OCI-LY7 (cell line): ENCODE data around the gene SHISA4. TPM values are rescaled to one million over a fixed set of nuclear protein-coding genes. Genes with fewer than 3 reads are reported as not detected.

ENCODE experiments used
- BruUV-seq: library from RNA; stranded (reverse); fragments of 400-500 nt; replicated peaks from 2 replicates; lab custom pipeline; 2021; lab: Mats Ljungman, UMichigan
- CTCF ChIA-PET: fragments of 300-600 bp; sonication (Branson Sonifier 250); formaldehyde crosslinking; loops from one replicate; lab custom pipeline; 2022; ENCODE audit warnings: antibody characterized with exemption; ENCODE audit not compliant: unreplicated experiment; lab: Charles Lee
- POLR2A ChIA-PET: fragments of 300-600 bp; sonication (Branson Sonifier 250); formaldehyde crosslinking; loops from one replicate; lab custom pipeline; 2022; ENCODE audit warnings: antibody characterized with exemption; lab: Charles Lee
- DNase-seq: peaks from one replicate; pipeline ENCODE4 v3.0.0-alpha.2; 2015; ENCODE audit warnings: low spot score
- H2AFZ ChIP-seq: fragments of 200-600 bp; sonication (generic), shearing (Covaris generic); 2 replicates; pipeline ENCODE4 v1.6.1; 2014; ENCODE audit warnings: mild to moderate bottlenecking, antibody characterized with exemption, low read length, moderate library complexity
- H3K27ac ChIP-seq: fragments of 200-600 bp; sonication (generic); 2 replicates; pipeline ENCODE4 v1.5.1; 2014; ENCODE audit warnings: mixed run types, low read depth, mild to moderate bottlenecking, moderate library complexity, low read length, inconsistent platforms; ENCODE audit not compliant: poor library complexity, severe bottlenecking
- H3K36me3 ChIP-seq: fragments of 200-600 bp; sonication (generic); 2 replicates; pipeline ENCODE4 v1.6.1; 2014; ENCODE audit warnings: mild to moderate bottlenecking, antibody characterized with exemption, low read length, moderate library complexity, mixed read lengths; ENCODE audit not compliant: insufficient read depth
- H3K4me1 ChIP-seq: fragments of 200-600 bp; sonication (generic); 2 replicates; pipeline ENCODE4 v1.5.1; 2014; ENCODE audit warnings: mild to moderate bottlenecking, low read length; ENCODE audit not compliant: insufficient read depth, poor library complexity, severe bottlenecking
- H3K4me2 ChIP-seq: fragments of 200-600 bp; sonication (generic); 2 replicates; pipeline ENCODE4 v1.6.1; 2014; ENCODE audit warnings: mild to moderate bottlenecking, low read length
- H3K4me3 ChIP-seq: fragments of 200-600 bp; sonication (generic); 2 replicates; pipeline ENCODE4 v1.5.1; 2014; ENCODE audit warnings: mild to moderate bottlenecking, low read depth, low read length; ENCODE audit not compliant: poor library complexity, severe bottlenecking
- H3K79me2 ChIP-seq: fragments of 200-600 bp; sonication (generic); 2 replicates; pipeline ENCODE4 v1.6.1; 2016; ENCODE audit warnings: low read depth, mild to moderate bottlenecking, low read length, moderate library complexity, mixed read lengths; ENCODE audit not compliant: insufficient read depth
- H3K9me2 ChIP-seq: fragments of 200-600 bp; sonication (generic); 2 replicates; pipeline ENCODE4 v1.6.1; 2016; ENCODE audit warnings: mild to moderate bottlenecking, low read length, mixed read lengths; ENCODE audit not compliant: insufficient read depth
- H3K9me3 ChIP-seq: fragments of 200-600 bp; sonication (generic); 2 replicates; pipeline ENCODE4 v1.6.1; 2014; ENCODE audit warnings: mild to moderate bottlenecking, mixed run types, low read length, mixed read lengths
- H4K20me1 ChIP-seq: fragments of 200-600 bp; sonication (generic); 2 replicates; pipeline ENCODE4 v1.6.1; 2014; ENCODE audit warnings: mild to moderate bottlenecking, antibody characterized with exemption, low read length, moderate library complexity, mixed read lengths; ENCODE audit not compliant: insufficient read depth
- EZH2phosphoT487 ChIP-seq: fragments of 200-600 bp; sonication (generic); IDR thresholded peaks from 2 replicates; pipeline ENCODE4 v1.6.1; 2018; ENCODE audit warnings: low read depth, borderline replicate concordance, mild to moderate bottlenecking, mixed run types, antibody characterized with exemption, low read length, moderate library complexity, mixed read lengths
- intact Hi-C: fragments of 100-400 bp; cut with micrococcal nuclease; formaldehyde crosslinking; loops from one replicate; pipeline ENCODE4 v1.10.0; 2022; ENCODE audit not compliant: unreplicated experiment
- total RNA-seq, 2 experiments: library from RNA; depleted of rRNA in 1 of 2; stranded (reverse); fragments of >200 nt in 1 of 2; shearing (Covaris generic) in 1 of 2; gene quantifications; 2 replicates each; pipeline ENCODE4 v1.2.3, GENCODE V29; 2014 to 2022
- TF ChIP-seq, protein P1 (sequence below): fragments of 200-600 bp; sonication (generic); conservative IDR thresholded peaks from 2 replicates; pipeline ENCODE4 v1.5.1; 2014; ENCODE audit warnings: mild to moderate bottlenecking, antibody characterized with exemption, low read length, moderate library complexity, mixed read lengths

SHISA4 gene
- total RNA-seq, 2 experiments from 2014 or later, result not detected

- no peak overlapping the region for H2AFZ ChIP-seq
- no peaks in the 10 kb centered on the region for H3K9me2 ChIP-seq
- H3K4me2 ChIP-seq, result no peak overlapping the region
- no peaks in the 10 kb centered on the region for H3K36me3 ChIP-seq
- no TSS peak for BruUV-seq
- CTCF ChIA-PET, result interaction anchor here (1.0 to 1.6 kb wide), 6 partner anchors 14 to 78 kb away, joined by 3 to 8 read pairs (median 4); no protein-coding TSS in a partner anchor
- no peak for DNase-seq
- no peaks in the 10 kb centered on the region for H3K4me1 ChIP-seq
- H3K9me3 ChIP-seq, result no peaks in the 10 kb centered on the region
- no peak overlapping the region for H3K27ac ChIP-seq
- no peaks in the 10 kb centered on the region for H4K20me1 ChIP-seq
- H3K79me2 ChIP-seq, result no peaks in the 10 kb centered on the region
- POLR2A ChIA-PET, result interaction anchor here (0.6 to 1.7 kb wide), 5 partner anchors 8 to 69 kb away, joined by 3 to 5 read pairs (median 4); no protein-coding TSS in a partner anchor
- intact Hi-C loops, result loop anchor here (10.0 kb wide), 1 partner anchor 220 kb away; no protein-coding TSS in a partner anchor
- H3K4me3 ChIP-seq, result no peak overlapping the region
- no peak for TF ChIP-seq EZH2phosphoT487
- TF ChIP-seq, protein P1, sequence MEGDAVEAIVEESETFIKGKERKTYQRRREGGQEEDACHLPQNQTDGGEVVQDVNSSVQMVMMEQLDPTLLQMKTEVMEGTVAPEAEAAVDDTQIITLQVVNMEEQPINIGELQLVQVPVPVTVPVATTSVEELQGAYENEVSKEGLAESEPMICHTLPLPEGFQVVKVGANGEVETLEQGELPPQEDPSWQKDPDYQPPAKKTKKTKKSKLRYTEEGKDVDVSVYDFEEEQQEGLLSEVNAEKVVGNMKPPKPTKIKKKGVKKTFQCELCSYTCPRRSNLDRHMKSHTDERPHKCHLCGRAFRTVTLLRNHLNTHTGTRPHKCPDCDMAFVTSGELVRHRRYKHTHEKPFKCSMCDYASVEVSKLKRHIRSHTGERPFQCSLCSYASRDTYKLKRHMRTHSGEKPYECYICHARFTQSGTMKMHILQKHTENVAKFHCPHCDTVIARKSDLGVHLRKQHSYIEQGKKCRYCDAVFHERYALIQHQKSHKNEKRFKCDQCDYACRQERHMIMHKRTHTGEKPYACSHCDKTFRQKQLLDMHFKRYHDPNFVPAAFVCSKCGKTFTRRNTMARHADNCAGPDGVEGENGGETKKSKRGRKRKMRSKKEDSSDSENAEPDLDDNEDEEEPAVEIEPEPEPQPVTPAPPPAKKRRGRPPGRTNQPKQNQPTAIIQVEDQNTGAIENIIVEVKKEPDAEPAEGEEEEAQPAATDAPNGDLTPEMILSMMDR, result no peak
Observed at GRCh38 chr1:201895120-201895665, 6.5 kb downstream of the SHISA4 start.

DNA sequence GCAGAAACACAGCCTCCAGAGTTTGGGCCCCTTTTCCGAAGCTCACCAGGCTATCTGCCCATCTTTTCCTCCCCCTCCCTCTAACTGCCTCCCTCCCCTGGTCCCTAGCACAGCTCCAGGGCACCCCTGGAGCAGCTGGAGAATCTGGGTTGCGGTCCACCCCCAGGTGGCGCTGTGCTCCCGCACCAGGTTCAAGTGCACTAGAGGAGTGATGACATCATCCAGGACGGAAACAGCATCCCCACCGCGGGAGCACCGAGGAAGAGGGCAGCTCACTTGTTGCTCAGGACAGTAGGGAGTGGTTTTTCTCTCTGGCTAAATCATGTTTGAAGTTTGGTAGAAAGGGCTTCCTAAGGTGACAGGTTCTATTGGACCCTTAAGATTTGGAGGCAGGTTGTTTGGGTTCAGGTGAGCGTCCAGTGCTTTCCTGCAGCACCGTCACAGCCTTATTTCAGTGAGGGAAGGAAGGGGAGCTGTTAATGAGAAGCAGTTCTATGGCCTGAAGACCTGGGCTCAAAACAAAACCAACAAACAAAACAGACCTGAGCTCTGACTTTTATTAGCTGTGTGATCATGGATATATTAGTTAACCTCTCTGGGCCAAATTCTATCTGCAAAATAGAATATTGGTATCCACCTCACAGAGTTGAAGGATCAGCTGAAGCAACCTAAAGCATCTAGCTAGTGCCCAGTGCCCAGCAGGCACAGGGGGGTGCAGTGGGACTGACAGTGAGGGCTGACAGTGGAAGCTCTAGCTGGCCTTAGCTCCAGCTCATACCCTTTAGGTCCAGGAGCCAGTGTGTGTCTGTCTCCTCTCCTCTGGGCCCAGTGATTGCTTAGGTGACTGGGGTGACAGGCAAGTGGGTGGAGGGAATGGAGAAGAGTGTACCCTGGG is 7.5 kb downstream of the SHISA4 start:
- H3K9me3 ChIP-seq, result no peaks in the 10 kb centered on the region
- no peaks in the 10 kb centered on the region for H3K36me3 ChIP-seq
- no peak overlapping the region for H3K27ac ChIP-seq
- intact Hi-C loops, result loop anchor here (1.0 to 10.0 kb wide), 2 partner anchors 76 to 219 kb away; no protein-coding TSS in a partner anchor
- no TSS peak for BruUV-seq
- TF ChIP-seq EZH2phosphoT487, result no peak
- TF ChIP-seq, protein P1, result peak; percentile 99
- ChIA-PET CTCF (interaction anchor here (0.6 to 1.7 kb wide), 11 partner anchors 13 to 232 kb away, joined by 3 to 8 read pairs (median 4); no protein-coding TSS in a partner anchor), POLR2A (interaction anchor here (0.6 to 1.7 kb wide), 11 partner anchors 9 to 1226 kb away, joined by 3 to 6 read pairs (median 4); no protein-coding TSS in a partner anchor)
- no peak overlapping the region for H3K4me3 ChIP-seq
- no peaks in the 10 kb centered on the region for H4K20me1 ChIP-seq
- no peaks in the 10 kb centered on the region for H3K79me2 ChIP-seq
- DNase-seq, result peak; percentile 85
- peak overlapping the region; percentile 68; the same call in 1 of the 2 replicates for H2AFZ ChIP-seq
- no peaks in the 10 kb centered on the region for H3K9me2 ChIP-seq
- H3K4me2 ChIP-seq, result peak overlapping the region; percentile 9; the same call in 1 of the 2 replicates
- H3K4me1 ChIP-seq, result no peaks in the 10 kb centered on the region
